ENCODE results near the gene ZCCHC9.

DNA sequence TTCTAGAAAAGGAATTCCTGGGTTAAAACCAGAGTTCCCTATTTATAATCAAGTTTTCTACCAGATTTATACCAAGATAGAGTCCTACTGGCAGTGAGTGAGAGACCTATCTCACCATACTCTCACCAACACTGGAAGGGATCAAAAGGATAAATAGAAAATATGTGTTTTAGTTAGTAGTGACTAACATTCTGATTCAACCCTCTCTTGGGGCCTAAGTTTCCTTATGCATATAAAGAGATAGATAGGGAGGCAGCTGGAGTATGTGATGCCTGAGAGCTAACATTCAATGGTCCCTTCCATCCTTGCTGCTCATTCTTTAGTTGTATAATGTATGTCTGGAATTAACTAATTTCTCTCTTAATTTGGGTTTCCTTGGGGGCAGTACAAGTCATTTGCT, 36.3 kb upstream of the ZCCHC9 start:
- TF ChIP-seq, protein P1, sequence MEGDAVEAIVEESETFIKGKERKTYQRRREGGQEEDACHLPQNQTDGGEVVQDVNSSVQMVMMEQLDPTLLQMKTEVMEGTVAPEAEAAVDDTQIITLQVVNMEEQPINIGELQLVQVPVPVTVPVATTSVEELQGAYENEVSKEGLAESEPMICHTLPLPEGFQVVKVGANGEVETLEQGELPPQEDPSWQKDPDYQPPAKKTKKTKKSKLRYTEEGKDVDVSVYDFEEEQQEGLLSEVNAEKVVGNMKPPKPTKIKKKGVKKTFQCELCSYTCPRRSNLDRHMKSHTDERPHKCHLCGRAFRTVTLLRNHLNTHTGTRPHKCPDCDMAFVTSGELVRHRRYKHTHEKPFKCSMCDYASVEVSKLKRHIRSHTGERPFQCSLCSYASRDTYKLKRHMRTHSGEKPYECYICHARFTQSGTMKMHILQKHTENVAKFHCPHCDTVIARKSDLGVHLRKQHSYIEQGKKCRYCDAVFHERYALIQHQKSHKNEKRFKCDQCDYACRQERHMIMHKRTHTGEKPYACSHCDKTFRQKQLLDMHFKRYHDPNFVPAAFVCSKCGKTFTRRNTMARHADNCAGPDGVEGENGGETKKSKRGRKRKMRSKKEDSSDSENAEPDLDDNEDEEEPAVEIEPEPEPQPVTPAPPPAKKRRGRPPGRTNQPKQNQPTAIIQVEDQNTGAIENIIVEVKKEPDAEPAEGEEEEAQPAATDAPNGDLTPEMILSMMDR (conservative IDR thresholded peaks at IDR 0.05 in 1 of 2, IDR thresholded peaks at IDR 0.05 in 1 of 2; ENCODE audit: low read depth in 1 of 2, low read length in 2 of 2), result no peak
- TF ChIP-seq EZH2 (IDR thresholded peaks at IDR 0.05; ENCODE audit: low read length, missing control alignments), result no peak
